GM10847 (cell line): ENCODE measurements around the gene TUBA4A.

Experiments
- POLR2A ChIP-seq: IDR thresholded peaks from 2 replicates; pipeline ENCODE4 v1.6.1; 2011; ENCODE audit not compliant: insufficient read length; ENCODE audit errors: extremely low read depth

TUBA4A gene

GRCh38 chr2:219277703-219278654 lies 24.3 kb upstream of the TUBA4A start:
- peak; percentile 21 for TF ChIP-seq POLR2A

GRCh38 chr2:219274361-219274921 lies 20.7 kb upstream of the TUBA4A start:
- no peak for TF ChIP-seq POLR2A

- no peak for TF ChIP-seq POLR2A
Observed at GRCh38 chr2:219273937-219274336, 20.2 kb upstream of the TUBA4A start.

GRCh38 chr2:219272995-219273394 lies 19.3 kb upstream of the TUBA4A start:
- TF ChIP-seq POLR2A, result no peak

GRCh38 chr2:219272356-219272755 lies 18.6 kb upstream of the TUBA4A start:
- TF ChIP-seq POLR2A, result no peak

GRCh38 chr2:219271021-219271420 lies 17.3 kb upstream of the TUBA4A start:
- no peak for TF ChIP-seq POLR2A

GRCh38 chr2:219270055-219270372 lies 16.3 kb upstream of the TUBA4A start:
- TF ChIP-seq POLR2A, result no peak

GRCh38 chr2:219269362-219270054 lies 15.8 kb upstream of the TUBA4A start:
- TF ChIP-seq POLR2A, result no peak

- TF ChIP-seq POLR2A, result no peak
Observed at GRCh38 chr2:219268294-219268693, 14.6 kb upstream of the TUBA4A start.

GRCh38 chr2:219266886-219267285 lies 13.2 kb upstream of the TUBA4A start:
- no peak for TF ChIP-seq POLR2A

GRCh38 chr2:219266232-219266631 lies 12.5 kb upstream of the TUBA4A start:
- TF ChIP-seq POLR2A, result no peak

GRCh38 chr2:219261024-219261855 lies 7.5 kb upstream of the TUBA4A start:
- TF ChIP-seq POLR2A, result no peak

GRCh38 chr2:219254590-219255201 lies 978 bp upstream of the TUBA4A start:
- no peak for TF ChIP-seq POLR2A

- peak; percentile 3 for TF ChIP-seq POLR2A
Observed at GRCh38 chr2:219252900-219253752, 592 bp downstream of the TUBA4A start, which contains the start of gene TUBA4B. Gene TUBA4B, plus strand, starts transcription at chr2:219253243. Its CDS starts 165 bp downstream, at chr2:219253408.
